Hepatocyte (in vitro differentiated cells): ENCODE measurements around the gene PMIS2. TPM values are rescaled to one million over a fixed set of nuclear protein-coding genes. Genes with fewer than 3 reads are reported as not detected.

Experiments used
- DNase-seq: peaks from one replicate; pipeline ENCODE4 v3.0.0-alpha.2; 2016; ENCODE audit warnings: low spot score
- H2AFZ ChIP-seq: fragments of 200-600 bp; sonication (generic); 2 replicates; pipeline ENCODE4 v1.6.0; 2016; ENCODE audit warnings: antibody characterized with exemption, mild to moderate bottlenecking
- H3K27ac ChIP-seq: fragments of 200-600 bp; sonication (generic); 2 replicates; pipeline ENCODE4 v1.5.1; 2016; ENCODE audit warnings: mild to moderate bottlenecking
- H3K27me3 ChIP-seq: fragments of 200-600 bp; sonication (generic); 2 replicates; pipeline ENCODE4 v1.6.1; 2016
- H3K36me3 ChIP-seq: fragments of 200-600 bp; sonication (generic); replicated peaks from 2 replicates; pipeline ENCODE4 v1.5.1; 2016; ENCODE audit warnings: low read depth; ENCODE audit not compliant: insufficient read depth
- H3K4me1 ChIP-seq: fragments of 200-600 bp; sonication (generic); 2 replicates; pipeline ENCODE4 v1.5.1; 2016; ENCODE audit warnings: mild to moderate bottlenecking, moderate library complexity; ENCODE audit not compliant: insufficient read depth
- H3K4me2 ChIP-seq: fragments of 200-600 bp; sonication (generic); 2 replicates; pipeline ENCODE4 v1.6.0; 2016
- H3K4me3 ChIP-seq: fragments of 200-600 bp; sonication (generic); 2 replicates; pipeline ENCODE4 v1.5.1; 2016; ENCODE audit warnings: mild to moderate bottlenecking
- H3K79me2 ChIP-seq: fragments of 200-600 bp; sonication (generic); 2 replicates; pipeline ENCODE4 v1.6.0; 2017; ENCODE audit warnings: mild to moderate bottlenecking
- H3K9me2 ChIP-seq: fragments of 200-600 bp; sonication (generic); replicated peaks from 2 replicates; pipeline ENCODE4 v1.6.0; 2017; ENCODE audit warnings: mild to moderate bottlenecking; ENCODE audit not compliant: insufficient read depth
- H3K9me3 ChIP-seq: fragments of 200-600 bp; sonication (generic); 2 replicates; pipeline ENCODE4 v1.5.1; 2016; ENCODE audit warnings: low read depth, mild to moderate bottlenecking
- H4K20me1 ChIP-seq: fragments of 200-600 bp; sonication (generic); 2 replicates; pipeline ENCODE4 v1.6.0; 2016; ENCODE audit warnings: mild to moderate bottlenecking; ENCODE audit not compliant: insufficient read depth, poor library complexity, severe bottlenecking
- EZH2 ChIP-seq: fragments of 200-600 bp; sonication (generic); IDR thresholded peaks from 2 replicates; pipeline ENCODE4 v1.6.1; 2016; ENCODE audit warnings: antibody characterized with exemption, mild to moderate bottlenecking, borderline replicate concordance
- EZH2phosphoT487 ChIP-seq: fragments of 200-600 bp; sonication (generic); IDR thresholded peaks from one replicate; pipeline ENCODE4 v1.6.1; 2018; ENCODE audit warnings: antibody characterized with exemption, mild to moderate bottlenecking, low read depth, moderate library complexity; ENCODE audit not compliant: unreplicated experiment, severe bottlenecking
- WGBS: methylation state at CpG from one replicate; pipeline ENCODE4 v1.1.6; 2016; ENCODE audit warnings: low lambda C conversion rate; ENCODE audit errors: missing lambda C conversion rate; 5-methylcytosine and 5-hydroxymethylcytosine counted together
- polyA plus RNA-seq: library from polyadenylated mRNA; unstranded; fragments of >200 nt; fragmentation: Nextera tagmentation; extraction: Ambion mirVana; gene quantifications from 2 replicates; pipeline ENCODE4 v1.2.1, GENCODE V29; 2016
- total RNA-seq: library from RNA; depleted of rRNA; stranded (reverse); fragments of >200 nt; gene quantifications from 2 replicates; pipeline ENCODE4 v1.2.3, GENCODE V29; 2014
- TF ChIP-seq, protein P1 (sequence below): fragments of 200-600 bp; sonication (generic); IDR thresholded peaks from 2 replicates; pipeline ENCODE4 v1.5.1; 2016; ENCODE audit warnings: antibody characterized with exemption, mild to moderate bottlenecking; ENCODE audit not compliant: poor library complexity

The PMIS2 gene
- total and polyA plus RNA-seq, 2 experiments from 2014 or later = not detected

DNA sequence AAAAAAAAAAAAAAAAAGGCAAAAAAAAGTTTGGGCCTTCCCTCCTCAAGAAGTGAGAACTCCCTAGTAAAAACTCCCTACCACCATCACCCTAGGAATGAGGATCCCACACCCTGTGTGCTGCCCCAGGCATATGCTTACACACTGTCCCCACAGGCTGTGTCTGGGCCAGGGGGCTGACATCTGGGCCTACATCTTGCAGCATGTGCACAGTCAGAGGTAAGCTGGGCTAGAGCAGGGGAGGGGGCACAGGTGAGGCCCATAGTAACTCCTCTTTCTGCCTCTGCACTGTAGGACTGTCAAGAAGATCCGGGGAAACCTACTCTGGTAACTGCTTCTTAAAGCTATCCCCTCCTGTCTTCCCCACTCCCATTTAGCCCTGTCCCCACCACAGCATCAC is 27.6 kb downstream of the PMIS2 start:
- Histone ChIP-seq H3K4me1 (no peaks in the 10 kb centered on the region), H3K9me2 (no peaks in the 10 kb centered on the region), H3K27ac (no peak overlapping the region), H2AFZ (no peak overlapping the region), H3K36me3 (no peaks in the 10 kb centered on the region), H3K4me2 (peak overlapping the region; percentile 92), H3K4me3 (no peak overlapping the region), H3K79me2 (no peaks in the 10 kb centered on the region), H4K20me1 (no peaks in the 10 kb centered on the region), H3K9me3 (no peaks in the 10 kb centered on the region), H3K27me3 (no peaks in the 10 kb centered on the region)
- DNase-seq = no peak
- TF ChIP-seq EZH2 (no peak), EZH2phosphoT487 (no peak)
- TF ChIP-seq, protein P1, sequence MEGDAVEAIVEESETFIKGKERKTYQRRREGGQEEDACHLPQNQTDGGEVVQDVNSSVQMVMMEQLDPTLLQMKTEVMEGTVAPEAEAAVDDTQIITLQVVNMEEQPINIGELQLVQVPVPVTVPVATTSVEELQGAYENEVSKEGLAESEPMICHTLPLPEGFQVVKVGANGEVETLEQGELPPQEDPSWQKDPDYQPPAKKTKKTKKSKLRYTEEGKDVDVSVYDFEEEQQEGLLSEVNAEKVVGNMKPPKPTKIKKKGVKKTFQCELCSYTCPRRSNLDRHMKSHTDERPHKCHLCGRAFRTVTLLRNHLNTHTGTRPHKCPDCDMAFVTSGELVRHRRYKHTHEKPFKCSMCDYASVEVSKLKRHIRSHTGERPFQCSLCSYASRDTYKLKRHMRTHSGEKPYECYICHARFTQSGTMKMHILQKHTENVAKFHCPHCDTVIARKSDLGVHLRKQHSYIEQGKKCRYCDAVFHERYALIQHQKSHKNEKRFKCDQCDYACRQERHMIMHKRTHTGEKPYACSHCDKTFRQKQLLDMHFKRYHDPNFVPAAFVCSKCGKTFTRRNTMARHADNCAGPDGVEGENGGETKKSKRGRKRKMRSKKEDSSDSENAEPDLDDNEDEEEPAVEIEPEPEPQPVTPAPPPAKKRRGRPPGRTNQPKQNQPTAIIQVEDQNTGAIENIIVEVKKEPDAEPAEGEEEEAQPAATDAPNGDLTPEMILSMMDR = no peak
- WGBS = 100% methylated on average over 1 of the region's 1 CpG

DNA sequence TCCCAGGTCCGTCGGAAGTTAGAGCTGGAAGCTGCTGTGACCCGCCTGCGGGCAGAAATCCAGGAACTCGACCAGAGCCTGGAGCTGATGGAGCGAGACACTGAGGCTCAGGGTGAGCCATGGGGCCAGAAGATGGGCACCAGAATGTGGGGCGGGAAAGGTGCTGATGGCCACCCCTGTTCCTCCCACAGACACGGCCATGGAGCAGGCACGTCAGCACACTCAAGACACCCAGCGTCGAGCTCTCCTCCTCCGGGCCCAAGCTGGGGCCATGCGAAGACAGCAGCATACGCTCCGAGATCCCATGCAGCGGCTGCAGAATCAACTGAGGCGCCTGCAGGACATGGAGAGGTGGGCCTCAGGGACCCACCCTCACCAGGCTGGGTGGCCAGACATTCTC is 29.1 kb downstream of the PMIS2 start:
- Histone ChIP-seq H3K9me3 (no peaks in the 10 kb centered on the region), H3K9me2 (no peaks in the 10 kb centered on the region), H3K27ac (no peak overlapping the region), H3K4me3 (no peak overlapping the region), H3K36me3 (no peaks in the 10 kb centered on the region), H3K79me2 (no peaks in the 10 kb centered on the region), H2AFZ (no peak overlapping the region), H3K27me3 (no peaks in the 10 kb centered on the region), H4K20me1 (no peaks in the 10 kb centered on the region), H3K4me2 (no peak overlapping the region), H3K4me1 (no peaks in the 10 kb centered on the region)
- 98% methylated on average over 17 of the region's 17 CpGs for WGBS
- DNase-seq = no peak
- no peak for TF ChIP-seq EZH2
- no peak for TF ChIP-seq EZH2phosphoT487
- TF ChIP-seq, protein P1 = no peak

DNA sequence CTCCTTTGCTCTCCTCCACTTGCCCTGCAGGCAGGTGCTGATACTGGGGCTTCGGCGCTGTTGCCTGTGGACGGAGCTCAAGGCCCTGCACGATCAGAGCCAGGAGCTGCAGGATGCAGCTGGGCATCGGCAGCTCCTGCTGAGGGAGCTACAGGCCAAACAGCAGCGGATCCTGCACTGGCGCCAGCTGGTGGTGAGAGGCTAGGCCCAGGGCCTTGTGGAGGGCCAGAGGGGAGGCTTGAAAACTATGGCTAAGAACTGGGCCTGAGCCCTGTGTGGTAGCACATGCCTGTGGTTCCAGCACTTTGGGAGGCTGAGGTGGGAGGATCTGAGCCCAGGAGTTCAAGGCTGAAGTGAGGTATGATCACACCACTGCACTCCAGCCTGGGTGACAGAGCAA is 32.9 kb downstream of the PMIS2 start:
- Histone ChIP-seq H3K27me3 (no peaks in the 10 kb centered on the region), H3K9me3 (no peaks in the 10 kb centered on the region), H3K4me1 (no peaks in the 10 kb centered on the region), H3K27ac (no peak overlapping the region), H4K20me1 (no peaks in the 10 kb centered on the region), H3K9me2 (no peaks in the 10 kb centered on the region), H3K4me3 (no peak overlapping the region), H2AFZ (no peak overlapping the region), H3K36me3 (no peaks in the 10 kb centered on the region), H3K79me2 (no peaks in the 10 kb centered on the region), H3K4me2 (no peak overlapping the region)
- 82% methylated on average over 7 of the region's 7 CpGs for WGBS
- TF ChIP-seq EZH2 (no peak), EZH2phosphoT487 (no peak)
- TF ChIP-seq, protein P1 = no peak
- DNase-seq = no peak

DNA sequence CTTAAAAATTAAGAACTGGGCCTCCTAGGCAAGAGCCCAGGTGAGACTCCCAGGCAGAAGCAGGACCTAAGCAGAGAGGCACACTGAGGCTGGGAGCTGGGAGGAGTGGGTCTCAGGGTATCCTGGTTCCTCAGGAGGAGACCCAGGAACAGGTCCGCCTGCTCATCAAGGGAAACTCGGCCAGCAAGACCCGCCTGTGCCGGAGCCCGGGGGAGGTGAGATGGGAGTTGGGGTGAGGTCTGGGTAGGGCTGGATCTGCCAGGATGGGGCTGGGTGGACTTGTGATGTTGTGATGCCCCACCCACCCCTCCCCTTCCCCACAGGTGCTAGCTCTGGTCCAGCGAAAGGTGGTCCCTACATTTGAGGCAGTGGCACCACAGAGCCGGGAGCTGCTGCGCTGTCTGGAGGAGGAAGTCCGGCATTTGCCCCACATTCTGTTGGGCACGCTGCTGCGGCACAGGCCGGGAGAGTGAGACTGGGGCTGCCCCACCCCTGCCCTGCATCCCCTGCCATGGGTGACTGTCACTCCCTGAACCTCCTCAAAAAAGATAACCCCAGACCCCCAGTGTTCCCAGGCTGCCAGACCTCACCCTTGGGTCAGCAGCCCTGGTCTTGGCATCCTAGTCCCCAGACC is 33.4 kb downstream of the PMIS2 start:
- 98% methylated on average over 12 of the region's 12 CpGs for WGBS
- no peaks in the 10 kb centered on the region for H3K27me3 ChIP-seq
- TF ChIP-seq, protein P1 = no peak
- TF ChIP-seq EZH2phosphoT487 (no peak), EZH2 (no peak)
- no peak overlapping the region for H2AFZ ChIP-seq
- H3K4me2 ChIP-seq = no peak overlapping the region
- H4K20me1 ChIP-seq = no peaks in the 10 kb centered on the region
- H3K4me3 ChIP-seq = no peak overlapping the region
- no peak for DNase-seq
- no peaks in the 10 kb centered on the region for H3K79me2 ChIP-seq
- no peaks in the 10 kb centered on the region for H3K9me2 ChIP-seq
- no peaks in the 10 kb centered on the region for H3K9me3 ChIP-seq
- no peaks in the 10 kb centered on the region for H3K4me1 ChIP-seq
- H3K36me3 ChIP-seq = no peaks in the 10 kb centered on the region
- no peak overlapping the region for H3K27ac ChIP-seq
